ENCODE data around the gene AADACL4.

AADACL4 gene

DNA sequence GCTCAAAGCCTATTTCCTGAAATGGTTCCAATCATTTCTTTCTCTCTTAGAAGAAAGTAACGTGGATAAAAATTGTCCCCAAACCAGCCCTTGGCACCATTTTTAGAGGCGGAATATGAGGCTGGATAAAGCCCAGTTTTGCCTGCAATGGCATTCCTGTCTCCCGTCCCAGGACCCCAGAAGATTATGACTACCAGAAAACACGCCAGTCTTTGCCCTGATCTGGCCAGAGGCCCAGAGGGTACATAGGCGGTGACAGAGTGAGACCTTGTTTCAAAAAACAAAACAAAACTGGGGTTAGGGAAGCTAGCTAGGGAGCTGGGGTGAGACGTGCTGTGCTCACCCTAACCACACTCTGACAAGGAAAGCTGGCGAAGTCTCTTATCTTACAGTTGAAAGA lies at the start of gene AADACL4:
AADACL4 (plus strand) TSS at position 301 of the 400 bp plus-strand sequence. CDS start 462 bp downstream, outside the sequence.
- peaks cover 14% of the 10 kb centered on the region for H3K27me3 ChIP-seq (ENCODE audit: insufficient read depth, low read length)
- no peak within 1 kb of the TSS for H3K4me3 ChIP-seq (ENCODE audit: low read length)
- H2AFZ ChIP-seq (ENCODE audit: low read depth, low read length) = no peak within 1 kb of the TSS
- H3K9me3 ChIP-seq (ENCODE audit: low read length) = peaks cover 5% of the 10 kb centered on the region
- no peaks in the 10 kb centered on the region for H3K4me1 ChIP-seq (ENCODE audit: insufficient read depth, low read length)
- no peaks in the 10 kb centered on the region for H3K36me3 ChIP-seq (ENCODE audit: insufficient read depth, low read length)

DNA sequence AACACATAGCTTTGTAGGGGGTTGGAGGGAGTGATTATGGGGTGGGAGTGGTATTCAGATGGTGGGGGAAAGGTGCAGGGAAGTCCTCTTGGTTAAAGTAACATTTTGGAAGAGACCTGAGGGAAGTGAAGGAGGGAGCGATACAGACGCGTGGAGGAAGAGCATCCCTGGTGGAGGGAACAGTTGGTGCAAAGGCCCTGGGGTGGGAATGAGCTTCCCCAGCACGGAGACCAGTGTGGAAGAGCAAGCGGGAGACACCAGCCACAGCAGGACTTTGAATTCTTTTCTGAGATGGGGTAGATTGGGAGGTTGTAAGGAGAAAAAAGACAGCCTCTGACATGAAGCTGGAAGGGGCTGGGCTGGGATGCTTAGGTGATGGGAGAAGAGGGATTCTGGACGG lies 49.4 kb upstream of the AADACL4 start:
- no peaks in the 10 kb centered on the region for H3K36me3 ChIP-seq (ENCODE audit: insufficient read depth, low read length)
- H3K4me1 ChIP-seq (ENCODE audit: insufficient read depth, low read length) = peaks cover 20% of the 10 kb centered on the region
- no peaks in the 10 kb centered on the region for H3K9me3 ChIP-seq (ENCODE audit: low read length)
- peaks cover 7% of the 10 kb centered on the region for H3K27me3 ChIP-seq (ENCODE audit: insufficient read depth, low read length)
- H3K4me3 ChIP-seq (ENCODE audit: low read length) = no peak overlapping the region
- no peak overlapping the region for H2AFZ ChIP-seq (ENCODE audit: low read depth, low read length)

DNA sequence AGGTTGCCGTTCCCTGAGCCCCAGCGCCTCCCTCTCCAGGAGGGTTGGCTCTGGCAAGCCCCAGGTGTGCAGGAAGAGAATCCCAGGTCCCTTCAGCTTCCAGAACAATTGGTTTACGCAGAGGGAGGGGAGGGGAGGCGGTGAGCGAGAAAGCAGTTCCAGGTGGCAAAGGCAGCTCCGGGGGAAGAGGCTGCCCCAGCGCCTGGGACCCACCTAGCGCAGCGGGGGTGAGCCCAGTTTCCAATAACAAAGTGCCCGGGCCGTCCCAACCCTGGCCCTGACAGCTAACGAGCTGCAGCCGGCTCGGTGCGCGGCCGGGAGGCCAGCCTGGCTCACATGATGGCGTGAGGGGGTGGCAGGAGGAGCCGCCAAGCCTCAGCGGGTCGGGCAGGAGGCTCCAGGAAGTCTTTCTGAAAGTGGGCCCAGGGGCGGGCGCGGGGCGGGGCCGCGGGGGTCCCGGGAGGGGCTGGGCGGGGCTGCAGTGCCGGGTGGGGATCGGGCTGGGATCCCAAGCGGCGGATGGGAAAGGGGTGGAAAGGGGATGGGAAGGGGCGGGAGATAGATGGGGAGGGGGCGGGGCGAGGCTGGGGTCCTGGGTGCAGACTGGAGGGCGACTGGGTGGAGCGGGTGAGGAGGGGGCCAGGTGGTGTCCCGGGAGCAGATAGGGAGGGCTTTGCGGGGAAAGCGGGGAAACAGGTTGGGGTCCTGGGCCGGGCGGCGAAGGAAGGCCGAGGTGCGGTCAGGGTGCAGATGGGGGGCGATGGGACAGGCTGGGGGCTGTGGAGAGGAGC lies 48.7 kb upstream of the AADACL4 start:
- H3K4me3 ChIP-seq (ENCODE audit: low read length) = peak overlapping the region; percentile 30
- H3K9me3 ChIP-seq (ENCODE audit: low read length) = no peaks in the 10 kb centered on the region
- peaks cover 7% of the 10 kb centered on the region for H3K27me3 ChIP-seq (ENCODE audit: insufficient read depth, low read length)
- no peak overlapping the region for H2AFZ ChIP-seq (ENCODE audit: low read depth, low read length)
- H3K4me1 ChIP-seq (ENCODE audit: insufficient read depth, low read length) = peaks cover 20% of the 10 kb centered on the region
- H3K36me3 ChIP-seq (ENCODE audit: insufficient read depth, low read length) = no peaks in the 10 kb centered on the region

DNA sequence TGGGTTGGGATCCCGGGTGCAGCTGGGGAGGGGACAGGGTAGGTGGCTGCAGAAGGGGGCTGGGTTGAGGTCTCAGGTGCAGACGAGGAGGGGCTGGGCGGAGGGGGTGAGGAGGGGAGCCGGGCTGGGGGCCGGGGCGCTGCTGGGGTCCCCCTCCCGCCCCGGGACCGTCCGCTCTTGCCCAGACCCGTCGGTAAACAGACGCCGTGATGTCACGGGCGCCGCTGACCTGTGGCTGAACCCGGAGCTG lies 48.2 kb upstream of the AADACL4 start:
- Histone ChIP-seq H3K4me1 (ENCODE audit: insufficient read depth, low read length) (peaks cover 20% of the 10 kb centered on the region), H3K4me3 (ENCODE audit: low read length) (peak overlapping the region; percentile 30), H3K9me3 (ENCODE audit: low read length) (no peaks in the 10 kb centered on the region), H3K36me3 (ENCODE audit: insufficient read depth, low read length) (no peaks in the 10 kb centered on the region), H3K27me3 (ENCODE audit: insufficient read depth, low read length) (peaks cover 7% of the 10 kb centered on the region), H2AFZ (ENCODE audit: low read depth, low read length) (peak overlapping the region; percentile 58)

GRCh38 chr1:12596007-12596821 lies 47.7 kb upstream of the AADACL4 start:
- Histone ChIP-seq H3K4me1 (ENCODE audit: insufficient read depth, low read length) (peaks cover 20% of the 10 kb centered on the region), H3K9me3 (ENCODE audit: low read length) (no peaks in the 10 kb centered on the region), H2AFZ (ENCODE audit: low read depth, low read length) (peak overlapping the region; percentile 58), H3K4me3 (ENCODE audit: low read length) (peak overlapping the region; percentile 30), H3K36me3 (ENCODE audit: insufficient read depth, low read length) (no peaks in the 10 kb centered on the region), H3K27me3 (ENCODE audit: insufficient read depth, low read length) (peaks cover 7% of the 10 kb centered on the region)

- H3K4me1 ChIP-seq (ENCODE audit: insufficient read depth, low read length) = peaks cover 30% of the 10 kb centered on the region
- no peaks in the 10 kb centered on the region for H3K36me3 ChIP-seq (ENCODE audit: insufficient read depth, low read length)
- peaks cover 7% of the 10 kb centered on the region for H3K27me3 ChIP-seq (ENCODE audit: insufficient read depth, low read length)
- H2AFZ ChIP-seq (ENCODE audit: low read depth, low read length) = no peak overlapping the region
- no peaks in the 10 kb centered on the region for H3K9me3 ChIP-seq (ENCODE audit: low read length)
- no peak overlapping the region for H3K4me3 ChIP-seq (ENCODE audit: low read length)
Measured at GRCh38 chr1:12597792-12598191, 46.1 kb upstream of the AADACL4 start.

GRCh38 chr1:12598974-12599373 lies 44.9 kb upstream of the AADACL4 start:
- Histone ChIP-seq H3K4me3 (ENCODE audit: low read length) (no peak overlapping the region), H3K27me3 (ENCODE audit: insufficient read depth, low read length) (peaks cover 7% of the 10 kb centered on the region), H3K36me3 (ENCODE audit: insufficient read depth, low read length) (no peaks in the 10 kb centered on the region), H2AFZ (ENCODE audit: low read depth, low read length) (no peak overlapping the region), H3K4me1 (ENCODE audit: insufficient read depth, low read length) (peaks cover 35% of the 10 kb centered on the region), H3K9me3 (ENCODE audit: low read length) (no peaks in the 10 kb centered on the region)

- Histone ChIP-seq H3K27me3 (ENCODE audit: insufficient read depth, low read length) (peaks cover 3% of the 10 kb centered on the region), H2AFZ (ENCODE audit: low read depth, low read length) (no peak overlapping the region), H3K4me1 (ENCODE audit: insufficient read depth, low read length) (peaks cover 39% of the 10 kb centered on the region), H3K4me3 (ENCODE audit: low read length) (no peak overlapping the region), H3K36me3 (ENCODE audit: insufficient read depth, low read length) (no peaks in the 10 kb centered on the region), H3K9me3 (ENCODE audit: low read length) (no peaks in the 10 kb centered on the region)
Measured at GRCh38 chr1:12599657-12600056, 44.2 kb upstream of the AADACL4 start.

- Histone ChIP-seq H3K36me3 (ENCODE audit: insufficient read depth, low read length) (no peaks in the 10 kb centered on the region), H2AFZ (ENCODE audit: low read depth, low read length) (no peak overlapping the region), H3K4me1 (ENCODE audit: insufficient read depth, low read length) (peaks cover 34% of the 10 kb centered on the region), H3K27me3 (ENCODE audit: insufficient read depth, low read length) (no peaks in the 10 kb centered on the region), H3K4me3 (ENCODE audit: low read length) (no peak overlapping the region), H3K9me3 (ENCODE audit: low read length) (no peaks in the 10 kb centered on the region)
Measured at GRCh38 chr1:12600335-12600734, 43.5 kb upstream of the AADACL4 start.

DNA sequence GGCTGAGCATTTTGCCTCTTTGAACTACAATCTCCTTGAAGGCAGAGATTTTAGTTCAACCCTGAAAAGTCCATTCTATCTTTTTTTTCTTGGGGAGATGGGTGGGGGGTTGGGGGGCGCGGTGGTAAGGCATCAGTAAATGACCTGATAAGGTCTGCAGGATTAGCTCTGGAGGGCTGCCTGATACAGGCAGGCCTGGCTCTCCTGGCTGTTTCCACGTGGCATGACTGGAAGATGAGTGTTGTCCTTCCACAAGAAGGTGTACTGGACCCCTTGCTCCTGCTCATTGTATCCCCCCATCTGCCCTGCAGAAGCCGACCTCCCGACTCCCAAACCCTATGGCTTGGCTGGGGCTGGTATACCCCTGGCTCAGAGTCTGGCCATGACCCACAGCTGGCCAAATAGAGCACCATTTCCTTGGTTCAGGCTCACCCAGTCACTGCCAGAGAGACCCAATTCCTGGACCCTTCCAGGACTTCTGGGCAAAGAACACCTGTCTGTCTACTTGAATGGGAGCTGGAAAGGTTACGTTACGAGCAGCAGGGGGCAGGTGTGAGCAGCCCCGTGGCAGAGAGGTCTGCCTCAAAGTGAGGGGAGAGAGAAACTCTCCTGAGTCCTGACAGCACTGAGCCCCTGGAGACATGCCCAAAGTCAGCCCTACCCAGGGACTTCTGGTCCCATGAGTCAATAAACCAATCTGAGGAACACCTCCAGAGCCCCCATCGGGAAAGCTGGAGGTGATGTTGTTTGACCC lies 42.8 kb upstream of the AADACL4 start:
- Histone ChIP-seq H3K4me1 (ENCODE audit: insufficient read depth, low read length) (peaks cover 27% of the 10 kb centered on the region), H3K27me3 (ENCODE audit: insufficient read depth, low read length) (no peaks in the 10 kb centered on the region), H2AFZ (ENCODE audit: low read depth, low read length) (no peak overlapping the region), H3K36me3 (ENCODE audit: insufficient read depth, low read length) (no peaks in the 10 kb centered on the region), H3K4me3 (ENCODE audit: low read length) (no peak overlapping the region), H3K9me3 (ENCODE audit: low read length) (no peaks in the 10 kb centered on the region)

DNA sequence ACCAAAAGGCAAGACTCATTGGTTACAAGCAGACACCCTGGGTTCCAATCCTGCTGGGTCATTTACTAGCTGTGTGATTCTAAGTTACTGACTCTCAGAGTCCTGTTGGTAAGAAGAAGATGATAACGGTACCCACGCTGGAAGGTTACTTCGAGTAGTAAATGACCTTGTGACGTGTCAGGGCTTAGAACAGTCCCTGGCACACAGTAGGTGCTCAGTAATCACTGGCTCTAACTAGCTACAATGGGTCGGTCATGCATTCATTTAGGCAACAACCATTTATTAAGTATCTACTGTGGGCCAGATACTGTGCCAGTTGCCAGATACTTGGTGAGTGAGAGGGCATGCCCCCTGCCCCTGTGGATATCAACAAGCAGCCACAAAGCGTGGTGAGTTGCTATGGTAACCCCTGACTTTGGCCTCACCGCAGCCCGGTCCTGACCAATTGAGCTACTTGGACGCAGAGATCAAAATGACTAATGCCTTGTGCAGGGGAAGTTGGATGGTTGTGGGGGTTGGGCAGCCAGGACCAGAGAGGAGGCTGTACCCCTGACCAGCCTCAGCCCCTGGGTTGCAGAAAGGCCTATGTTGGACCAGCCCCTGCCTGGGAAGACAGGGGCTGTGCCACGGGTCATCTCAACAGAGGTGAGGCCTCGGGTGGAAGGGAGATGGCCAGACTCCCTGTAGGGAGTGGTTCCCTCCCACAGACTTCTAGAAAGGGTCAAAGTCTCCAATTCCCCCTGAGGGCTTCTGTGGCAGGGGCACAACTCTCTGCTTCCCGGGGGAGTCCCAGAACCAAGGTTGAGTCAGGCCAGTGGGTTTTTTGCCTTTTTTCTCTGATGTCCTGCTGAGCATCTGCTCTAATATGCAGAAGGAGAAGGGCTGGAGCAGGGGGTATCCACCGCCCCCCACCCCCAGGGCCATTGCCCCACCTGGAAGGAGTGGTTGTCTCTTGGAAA lies 41.9 kb upstream of the AADACL4 start:
- Histone ChIP-seq H3K9me3 (ENCODE audit: low read length) (no peaks in the 10 kb centered on the region), H3K4me3 (ENCODE audit: low read length) (no peak overlapping the region), H3K27me3 (ENCODE audit: insufficient read depth, low read length) (no peaks in the 10 kb centered on the region), H2AFZ (ENCODE audit: low read depth, low read length) (no peak overlapping the region), H3K36me3 (ENCODE audit: insufficient read depth, low read length) (no peaks in the 10 kb centered on the region), H3K4me1 (ENCODE audit: insufficient read depth, low read length) (peaks cover 21% of the 10 kb centered on the region)

DNA sequence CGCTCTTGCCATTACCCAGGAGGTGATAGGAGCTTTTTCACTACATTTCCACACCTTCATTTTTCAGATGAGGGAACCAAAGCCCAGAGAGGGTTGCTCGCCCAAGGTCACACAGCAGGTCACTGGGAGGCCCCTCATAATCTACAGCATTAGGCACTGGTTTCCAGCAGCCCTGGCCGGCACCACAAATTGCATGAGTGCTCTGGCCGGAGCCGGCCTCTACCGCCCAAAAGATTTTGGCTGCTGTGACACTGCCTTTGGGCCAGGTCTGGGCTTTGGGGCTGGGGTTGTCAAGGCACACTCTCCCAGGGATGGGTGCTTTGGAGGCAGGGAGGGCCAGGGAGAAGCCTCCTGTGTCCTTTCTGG lies 41.2 kb upstream of the AADACL4 start:
- peaks cover 21% of the 10 kb centered on the region for H3K4me1 ChIP-seq (ENCODE audit: insufficient read depth, low read length)
- H3K36me3 ChIP-seq (ENCODE audit: insufficient read depth, low read length) = no peaks in the 10 kb centered on the region
- H2AFZ ChIP-seq (ENCODE audit: low read depth, low read length) = no peak overlapping the region
- H3K4me3 ChIP-seq (ENCODE audit: low read length) = no peak overlapping the region
- H3K27me3 ChIP-seq (ENCODE audit: insufficient read depth, low read length) = no peaks in the 10 kb centered on the region
- H3K9me3 ChIP-seq (ENCODE audit: low read length) = no peaks in the 10 kb centered on the region
